ENCODE measurements around the gene DOCK4.

Gene DOCK4

DNA sequence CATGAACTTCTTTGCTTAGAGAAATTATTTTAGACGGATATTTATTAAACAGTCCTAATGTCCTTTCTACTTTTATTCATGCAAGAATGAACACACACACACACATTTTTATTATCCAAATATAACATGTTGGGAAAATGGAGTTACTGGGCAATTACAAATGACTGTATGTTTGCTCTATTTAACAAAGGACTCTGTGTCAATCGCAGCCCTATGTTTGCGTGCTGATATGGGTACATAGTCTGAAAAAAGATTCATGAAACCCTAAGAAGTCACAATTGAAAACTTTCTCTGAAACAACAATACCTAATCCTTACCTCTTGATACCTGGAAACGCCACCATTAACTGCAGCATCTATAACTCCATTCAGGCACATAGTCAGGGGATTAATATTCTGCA, 459.2 kb downstream of the DOCK4 start:
- FAIRE-seq = no peak

DNA sequence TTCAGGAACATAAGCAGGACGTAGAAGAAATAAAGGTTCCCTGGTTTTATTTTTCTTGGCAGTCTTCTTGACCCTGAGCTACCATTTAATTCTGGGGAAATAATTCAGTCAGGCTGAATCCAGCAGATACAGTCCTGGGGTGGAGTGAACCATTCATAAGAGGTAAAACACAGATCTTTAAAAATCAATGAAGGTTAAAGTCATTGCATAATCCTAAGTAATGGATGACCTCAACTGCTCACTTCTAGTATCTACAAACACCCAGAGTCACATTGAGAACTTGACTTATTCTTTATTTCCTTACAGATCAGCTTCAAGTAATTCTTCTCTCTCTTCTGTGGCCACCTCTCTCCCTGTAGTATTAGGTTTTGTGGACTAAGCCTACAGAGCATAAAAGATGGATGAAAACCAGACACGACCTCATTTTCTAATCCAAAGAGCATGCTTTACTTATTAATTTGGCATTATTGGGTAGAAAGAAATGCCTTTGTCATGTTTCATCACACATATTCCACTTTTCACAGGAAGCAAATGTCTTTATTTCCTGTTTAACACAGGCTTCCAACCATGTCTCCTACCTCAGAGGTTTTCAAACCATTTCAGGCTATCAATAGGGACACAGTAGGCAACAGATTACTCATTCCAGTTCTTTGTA, 461.6 kb downstream of the DOCK4 start:
- no peak for FAIRE-seq

DNA sequence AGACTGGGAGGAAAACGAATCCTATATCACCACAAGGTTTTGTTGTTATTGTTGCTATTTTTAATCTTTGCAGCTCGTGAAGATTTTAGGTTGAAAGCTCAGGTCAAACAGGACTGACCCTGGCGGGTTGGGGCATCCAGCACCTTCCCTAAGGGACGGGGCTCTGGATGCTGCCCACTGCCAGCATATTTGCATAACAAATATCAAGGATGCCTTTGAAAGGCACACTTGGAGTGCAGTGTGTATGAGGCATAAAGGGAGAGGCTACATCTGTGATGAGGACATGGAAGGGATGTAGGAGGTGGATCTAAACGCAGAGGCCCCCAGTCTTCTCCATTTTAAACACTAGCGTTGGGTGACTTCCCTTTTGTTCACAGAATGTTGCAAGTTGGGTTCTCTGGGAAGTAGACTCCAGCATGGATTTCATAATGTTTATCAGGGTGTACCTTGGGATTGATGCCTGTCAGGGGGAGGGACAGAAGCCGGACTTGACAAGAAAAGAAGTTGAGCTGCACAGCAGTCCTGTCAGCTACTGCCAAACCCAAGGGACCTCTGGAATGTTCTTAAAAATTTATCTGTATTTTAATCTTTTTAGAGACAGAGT, 462.9 kb downstream of the DOCK4 start:
- FAIRE-seq = no peak

DNA sequence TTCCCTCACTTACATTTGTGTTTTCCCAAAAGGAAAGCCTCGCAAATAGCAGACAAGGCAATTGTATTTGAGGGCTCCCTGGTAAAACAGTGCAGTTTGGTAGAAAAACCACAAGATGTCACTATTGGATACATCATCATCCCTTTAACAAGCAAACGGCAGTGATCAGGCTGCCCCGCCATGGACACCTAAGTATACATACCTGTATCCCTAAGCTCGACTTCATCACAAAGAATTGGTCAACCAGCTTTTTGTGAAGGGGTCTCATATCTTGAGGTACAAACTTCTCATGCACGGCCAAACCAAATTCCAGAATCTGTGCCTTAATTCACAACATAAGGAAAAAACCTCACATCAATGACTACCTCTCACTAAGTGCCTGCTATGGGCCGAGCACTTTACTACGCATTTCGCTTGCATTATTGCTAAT, 464.4 kb downstream of the DOCK4 start:
- FAIRE-seq = no peak

DNA sequence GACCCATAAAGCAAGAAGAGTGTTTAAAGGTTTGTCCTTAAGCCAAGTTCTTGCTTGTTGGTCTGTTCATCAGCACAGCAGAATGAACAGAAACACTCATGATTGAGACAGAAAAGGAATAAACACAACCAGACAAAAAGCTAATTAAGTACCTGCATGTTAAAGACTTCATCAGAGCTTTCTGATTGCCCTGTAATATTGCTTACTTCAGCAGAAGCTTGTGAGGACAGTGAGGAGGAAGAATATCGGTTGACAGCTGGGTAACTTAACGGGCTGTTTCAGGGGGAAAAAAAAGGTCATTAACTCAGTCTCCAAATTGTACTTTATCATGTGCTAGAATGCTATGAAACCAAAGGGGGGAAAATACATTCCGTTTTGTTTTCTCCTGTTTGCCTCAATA, 465.3 kb downstream of the DOCK4 start:
- no peak for FAIRE-seq

DNA sequence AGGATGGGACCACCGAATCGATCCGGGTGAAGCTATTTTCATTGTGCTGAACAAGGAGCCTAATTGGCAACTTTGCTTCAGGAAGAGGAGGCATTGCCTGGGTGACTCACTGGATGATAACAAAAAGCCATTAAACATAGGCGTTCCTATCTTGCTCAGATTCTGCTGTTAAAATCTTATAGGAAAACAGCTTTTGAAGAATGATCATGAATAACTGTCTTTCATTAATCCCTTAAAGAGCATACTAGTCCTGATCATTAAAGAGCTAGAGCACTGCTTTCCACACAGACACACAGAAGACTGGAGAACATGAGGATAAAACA, 469.7 kb downstream of the DOCK4 start:
- no peak for FAIRE-seq

DNA sequence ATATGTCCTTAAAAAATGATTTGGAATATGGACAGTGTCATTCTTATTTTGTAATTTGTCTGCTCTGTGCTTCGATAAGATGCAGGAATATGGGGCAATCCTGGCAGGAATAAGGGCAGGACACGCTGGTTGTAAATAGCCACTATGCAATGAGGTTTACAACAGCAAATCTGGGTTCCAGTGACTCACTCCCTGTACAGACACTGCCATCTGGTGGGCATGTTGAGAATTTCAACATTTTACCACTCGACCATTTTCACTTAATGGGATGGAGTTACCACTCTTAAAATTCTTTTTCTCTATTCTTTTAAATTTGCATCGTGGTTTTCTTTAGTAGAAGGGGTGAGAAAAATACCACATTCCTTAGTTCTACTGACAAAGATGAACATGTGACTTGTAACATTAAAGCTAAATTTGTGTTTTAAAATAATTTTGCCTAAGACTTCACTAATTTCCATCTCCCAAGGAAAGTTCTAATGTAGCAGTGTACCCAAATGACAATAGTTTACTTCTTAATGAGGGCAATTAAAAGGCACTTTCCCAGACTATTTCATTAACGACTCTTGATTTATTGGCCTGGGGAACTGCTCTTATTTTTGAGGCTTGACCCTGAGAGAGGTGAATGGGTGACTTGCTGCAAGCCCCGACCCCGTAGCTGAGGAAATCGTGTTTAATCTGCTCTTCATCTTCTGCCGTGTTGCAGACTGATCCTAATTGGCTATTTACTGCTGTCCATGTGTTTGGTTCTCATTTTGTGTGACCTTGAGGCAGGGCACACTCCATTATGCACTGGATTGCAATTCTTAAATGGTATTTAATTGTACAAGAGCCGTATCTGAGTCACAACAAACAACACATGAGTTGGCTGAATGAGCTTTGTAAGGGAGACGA, 470.3 kb downstream of the DOCK4 start:
- no peak for FAIRE-seq

DNA sequence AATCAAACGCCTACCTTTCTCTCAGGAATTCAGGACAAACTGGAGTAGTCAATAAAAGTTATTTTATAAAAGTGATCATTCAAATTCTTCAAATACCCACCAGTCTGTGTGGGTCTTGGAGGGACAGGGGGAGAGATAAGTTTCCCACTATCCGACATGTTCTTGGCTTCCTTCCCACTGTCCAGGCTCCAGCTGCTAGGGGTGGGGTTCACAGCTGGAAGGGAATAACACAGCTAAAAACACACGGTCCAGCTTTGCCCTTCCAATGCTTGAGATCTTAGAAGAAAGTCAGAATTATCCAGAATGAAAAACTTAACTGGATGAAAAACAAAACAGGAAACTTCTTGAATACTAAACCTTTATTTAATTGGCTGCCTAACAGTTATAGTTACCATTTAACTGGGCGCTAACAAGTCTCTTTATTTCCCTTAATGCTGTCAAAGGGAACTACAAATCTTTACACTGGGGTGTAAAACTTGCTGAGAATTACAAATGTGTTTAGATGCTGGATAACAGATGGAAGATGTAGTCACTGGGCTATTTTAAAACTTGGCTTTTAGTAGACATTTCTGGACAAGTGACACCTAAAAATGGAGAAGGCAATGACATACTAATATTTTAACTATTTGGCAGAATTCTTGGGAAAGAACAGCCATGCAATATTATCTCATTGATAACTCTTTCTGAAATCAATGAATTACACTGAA, 471.1 kb downstream of the DOCK4 start:
- FAIRE-seq = no peak

DNA sequence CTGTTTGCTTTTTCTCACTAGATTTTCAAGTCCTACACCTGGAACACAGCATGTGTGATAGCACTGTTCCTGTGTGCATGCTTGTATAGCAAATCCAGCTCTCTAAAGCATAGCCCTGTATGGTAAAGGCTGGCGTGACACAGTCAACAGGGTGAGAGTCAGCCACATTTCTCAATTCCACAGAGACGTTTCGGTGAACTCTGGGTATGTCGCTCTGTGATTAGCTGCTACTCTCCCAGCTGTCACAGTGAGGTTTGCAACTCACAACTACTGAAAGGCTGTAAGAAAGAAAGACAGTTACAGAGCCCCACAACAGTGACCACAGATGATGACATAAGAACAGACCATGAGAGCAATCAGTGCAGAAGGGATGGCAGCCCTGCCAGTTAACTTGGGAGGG, 473.3 kb downstream of the DOCK4 start:
- no peak for FAIRE-seq

DNA sequence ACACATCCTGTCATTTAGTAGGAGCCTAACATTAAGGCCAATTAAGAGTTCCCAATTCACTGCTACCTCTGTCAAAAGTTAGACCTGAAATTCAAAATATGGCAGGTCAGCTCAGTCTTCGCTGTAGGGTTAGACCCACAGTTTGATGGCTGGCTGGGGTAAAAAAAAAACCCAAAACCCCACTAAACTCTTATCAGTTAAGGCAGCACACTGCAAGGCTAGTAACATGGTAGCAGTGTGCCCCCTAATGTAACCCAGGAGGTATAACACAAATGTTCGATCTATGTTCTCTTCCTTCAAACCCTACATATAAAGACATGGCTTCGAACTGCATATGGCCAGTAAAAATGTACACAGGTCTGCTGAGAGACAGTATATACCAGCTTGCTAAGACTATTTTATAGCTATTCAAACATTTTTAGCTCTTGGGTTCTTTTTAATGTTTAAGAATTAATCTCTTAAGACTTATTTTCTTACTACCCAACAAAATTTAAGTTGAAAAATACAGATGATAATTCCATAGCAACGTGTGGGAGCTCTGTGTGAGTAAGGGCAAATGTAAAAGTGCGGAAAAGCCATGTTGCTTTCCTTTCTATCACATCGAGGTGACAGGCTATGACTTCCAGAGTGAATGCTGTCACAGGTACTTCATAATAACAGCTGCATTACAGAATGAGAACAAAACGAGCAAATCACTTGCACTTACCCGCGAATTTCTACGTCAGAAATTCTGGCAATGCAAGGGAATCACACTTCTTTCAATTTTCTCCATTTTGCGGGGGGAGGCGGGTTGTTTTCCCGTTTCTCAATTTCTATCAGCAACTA, 475.5 kb downstream of the DOCK4 start:
- no peak for FAIRE-seq

DNA sequence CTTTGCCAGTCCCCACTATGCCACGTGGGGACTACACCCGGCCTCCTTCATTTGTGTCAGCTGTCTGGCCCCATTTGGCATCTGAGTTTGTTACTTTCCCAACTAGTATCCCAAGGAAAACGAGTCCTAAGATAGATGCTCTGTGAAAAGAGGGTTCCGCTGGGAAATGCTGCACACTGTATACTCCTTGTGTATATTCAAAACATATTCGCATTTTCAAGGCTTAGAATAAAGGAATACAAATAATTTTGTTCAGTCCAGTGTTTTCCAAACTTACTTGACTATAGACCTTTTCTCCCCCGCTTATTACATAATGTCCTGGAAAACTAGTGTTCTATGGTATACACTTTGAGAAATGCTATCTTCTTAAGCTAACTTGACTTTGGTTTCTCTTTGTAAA, 476.1 kb downstream of the DOCK4 start:
- FAIRE-seq = no peak

DNA sequence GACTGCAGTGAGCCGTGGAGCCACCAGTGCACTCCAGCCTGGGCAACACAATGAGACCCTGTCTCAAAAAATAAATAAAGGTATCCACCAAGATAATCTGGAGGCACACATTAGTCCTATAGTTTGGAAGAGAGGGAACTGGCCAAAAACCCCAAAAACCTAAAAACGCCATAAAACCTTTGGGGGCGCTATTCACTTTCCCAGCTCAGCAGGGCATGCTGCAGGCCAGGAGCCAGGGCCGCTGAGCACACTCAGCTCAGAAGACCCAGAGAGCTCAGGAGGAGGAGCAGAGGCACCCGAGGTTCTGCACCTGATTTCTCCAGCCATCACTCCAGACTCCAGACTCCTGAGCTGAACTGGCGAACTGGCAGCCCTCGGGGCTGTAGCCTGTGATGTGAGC, 476.7 kb downstream of the DOCK4 start:
- FAIRE-seq = no peak

DNA sequence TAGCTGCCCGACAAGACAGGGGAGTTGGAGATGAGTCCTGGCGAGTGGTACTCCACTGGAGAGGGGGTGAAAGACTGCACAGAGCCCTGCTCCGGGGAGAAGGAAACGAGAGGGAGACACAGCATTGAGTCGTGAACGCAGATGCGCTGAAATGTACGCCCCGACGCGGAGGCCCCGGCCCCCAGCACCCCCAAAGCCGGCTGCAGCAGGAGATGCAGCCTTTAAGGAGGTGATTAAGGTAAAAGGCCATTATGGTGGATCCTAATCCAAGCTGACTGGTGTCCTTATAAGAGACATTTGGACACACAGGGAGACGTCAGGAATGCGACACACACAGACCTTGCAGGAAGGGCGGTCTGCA, 477.6 kb downstream of the DOCK4 start:
- FAIRE-seq = no peak

DNA sequence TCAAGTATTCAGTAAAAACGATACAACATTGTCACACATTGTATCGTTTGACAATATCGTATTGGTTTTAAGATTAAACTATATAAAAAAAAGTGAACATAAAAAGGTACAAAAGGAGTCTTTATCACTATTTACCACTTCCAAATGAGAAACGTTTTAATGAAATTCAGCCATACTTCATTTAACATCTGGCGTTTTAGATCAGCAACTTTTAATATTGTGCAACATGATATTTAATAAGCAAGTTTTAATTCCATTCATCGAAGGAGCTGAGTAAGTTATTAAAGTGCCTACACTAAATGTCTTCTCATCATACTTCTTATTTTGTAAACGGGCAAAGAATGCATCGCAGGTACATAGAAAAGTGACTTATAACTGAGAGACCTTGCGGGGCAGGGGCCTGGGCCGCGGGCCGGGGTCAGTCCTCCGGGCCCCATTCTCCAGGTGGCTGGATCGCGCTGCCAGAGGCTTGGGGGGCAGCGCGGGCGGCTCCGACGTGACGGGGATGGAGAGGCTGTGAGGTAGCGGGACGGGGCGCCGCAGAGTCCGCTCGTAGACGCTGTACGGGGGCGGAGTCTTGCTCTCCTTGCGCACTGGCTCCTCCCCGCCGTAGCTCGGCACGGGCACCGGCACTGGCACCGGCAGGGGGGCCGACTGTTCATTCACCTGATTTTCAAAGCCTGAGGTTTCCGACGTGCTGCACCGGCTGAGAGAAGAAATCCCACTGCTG, 478.1 kb downstream of the DOCK4 start:
- FAIRE-seq = no peak

DNA sequence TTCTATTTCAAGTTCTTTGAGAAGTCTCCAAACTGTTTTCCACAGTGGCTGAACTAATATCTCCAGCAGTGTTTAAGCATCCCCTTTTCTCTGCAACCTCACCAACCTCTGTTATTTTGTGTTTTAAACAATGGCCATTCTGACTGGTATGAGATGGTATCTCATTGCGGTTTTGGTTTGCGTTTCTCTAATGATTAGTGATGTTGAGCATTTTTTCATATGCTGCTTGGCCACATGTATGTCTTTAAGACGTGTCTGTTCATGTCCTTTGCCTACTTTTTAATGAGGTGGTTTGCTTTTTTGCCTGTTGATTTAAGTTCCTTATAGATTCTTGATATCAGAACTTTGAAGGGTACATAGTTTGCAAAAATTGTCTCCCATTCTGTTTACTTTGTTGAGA, 487.3 kb downstream of the DOCK4 start:
- no peak for FAIRE-seq

DNA sequence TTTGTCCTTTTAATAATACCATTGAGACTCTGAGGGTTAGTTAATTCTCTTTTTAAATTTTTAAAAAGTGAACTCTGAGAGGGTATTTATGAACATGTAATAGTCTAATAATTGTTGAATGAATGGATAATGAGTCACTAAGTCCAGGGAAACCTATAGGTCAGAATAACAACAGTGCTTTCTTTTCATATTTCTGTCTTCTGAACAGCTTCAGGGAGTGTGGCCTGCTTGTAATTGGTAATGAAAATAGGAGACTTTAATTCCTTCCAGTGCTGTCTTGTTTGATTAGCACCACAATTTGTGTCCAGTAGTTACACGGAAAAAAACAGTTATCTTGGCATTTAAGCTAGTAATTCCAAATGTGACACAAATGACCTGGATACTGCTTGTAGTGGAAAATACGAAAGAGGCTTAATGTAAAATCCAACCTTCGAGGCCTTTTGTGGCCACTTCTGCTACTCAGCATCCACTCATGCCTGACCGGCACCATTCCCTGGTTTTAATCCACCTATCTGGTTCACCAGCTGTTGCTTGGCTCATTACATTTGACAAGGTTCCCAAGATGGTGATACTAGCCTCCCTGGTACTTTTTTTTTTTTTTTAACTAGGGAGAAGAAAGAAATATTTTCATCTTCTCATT, 494.7 kb downstream of the DOCK4 start:
- FAIRE-seq = no peak

DNA sequence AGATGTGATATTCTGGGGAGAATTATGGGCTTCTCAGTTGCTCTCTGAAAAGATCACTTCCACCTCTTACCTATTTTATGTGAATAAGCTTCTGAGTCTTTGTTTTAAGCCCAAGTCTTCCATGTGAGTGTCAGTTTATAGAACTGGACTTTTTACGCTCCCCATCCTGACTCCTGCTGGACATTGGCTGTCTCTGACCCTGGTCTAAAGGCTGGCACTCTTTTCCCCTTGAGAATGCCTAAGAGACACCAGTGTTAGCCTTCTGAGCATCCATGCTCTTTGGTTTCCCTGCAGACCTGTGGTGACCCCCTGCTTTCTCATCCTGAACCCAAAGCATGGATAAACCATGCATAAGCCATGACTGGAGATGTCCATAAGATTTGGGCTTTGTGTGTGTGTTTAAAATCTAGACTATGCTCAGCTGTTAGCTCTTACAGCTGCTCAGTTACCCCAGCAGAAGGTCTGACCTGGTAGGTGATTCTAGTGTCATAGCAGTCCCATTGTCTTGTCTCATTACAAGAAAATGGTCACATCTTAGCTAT, 495.3 kb downstream of the DOCK4 start:
- no peak for FAIRE-seq

DNA sequence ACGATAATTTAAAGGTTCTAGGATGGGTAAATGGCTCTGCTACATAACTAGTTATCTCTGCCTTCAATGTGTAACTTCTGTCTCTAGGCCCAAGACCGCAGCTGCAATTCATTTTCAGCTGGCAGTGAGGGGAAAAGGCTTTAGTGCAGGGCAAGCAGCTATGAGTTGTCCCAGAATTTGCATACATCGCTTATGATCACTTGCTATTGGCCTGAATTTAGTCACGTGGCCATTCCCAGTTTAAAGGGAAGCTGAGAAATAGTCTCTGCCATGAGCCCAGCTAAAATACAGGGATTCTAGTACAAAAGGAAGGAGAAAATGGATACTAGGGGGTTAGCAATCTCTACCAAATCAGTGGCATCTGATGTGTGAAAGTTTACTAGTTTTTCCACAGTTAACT, 498.1 kb downstream of the DOCK4 start:
- FAIRE-seq = no peak

DNA sequence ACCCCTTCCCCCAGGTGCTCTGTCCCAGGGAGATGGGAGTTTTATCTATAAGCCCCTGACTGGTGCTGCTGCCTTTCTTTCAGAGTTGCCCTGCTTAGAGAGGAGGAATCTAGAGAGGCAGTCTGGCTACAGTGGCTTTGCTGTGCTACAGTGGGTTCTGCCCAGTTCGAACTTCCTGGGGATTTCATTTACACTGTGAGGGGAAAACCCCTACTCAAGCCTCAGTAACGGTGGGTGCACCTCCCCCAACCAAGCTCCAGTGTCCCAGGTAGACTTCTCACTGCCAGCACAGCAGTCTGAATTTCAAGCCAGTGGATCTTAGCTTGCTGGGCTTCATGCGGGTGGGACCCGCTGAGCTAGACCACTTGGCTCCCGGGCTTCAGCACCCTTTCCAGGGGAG, 500.4 kb downstream of the DOCK4 start:
- FAIRE-seq = no peak

DNA sequence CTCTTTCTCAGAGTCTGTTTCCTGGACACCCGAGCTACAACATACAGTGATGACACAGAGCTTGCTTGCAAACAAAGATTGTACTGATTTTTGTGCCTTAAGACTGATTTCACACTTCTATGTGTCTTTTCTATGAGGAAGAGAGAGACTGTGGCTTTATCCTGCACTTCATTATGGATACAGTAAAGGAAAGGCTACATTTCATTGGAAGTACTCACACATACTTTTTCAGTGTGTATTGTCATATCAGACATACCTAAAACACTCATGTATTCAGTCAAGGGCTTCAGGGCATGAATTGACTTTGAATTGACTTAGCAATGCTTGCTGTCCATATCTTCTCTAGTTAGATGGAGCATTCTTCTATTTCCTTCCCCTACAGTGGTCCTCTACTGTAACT, 508.4 kb downstream of the DOCK4 start:
- no peak for FAIRE-seq

DNA sequence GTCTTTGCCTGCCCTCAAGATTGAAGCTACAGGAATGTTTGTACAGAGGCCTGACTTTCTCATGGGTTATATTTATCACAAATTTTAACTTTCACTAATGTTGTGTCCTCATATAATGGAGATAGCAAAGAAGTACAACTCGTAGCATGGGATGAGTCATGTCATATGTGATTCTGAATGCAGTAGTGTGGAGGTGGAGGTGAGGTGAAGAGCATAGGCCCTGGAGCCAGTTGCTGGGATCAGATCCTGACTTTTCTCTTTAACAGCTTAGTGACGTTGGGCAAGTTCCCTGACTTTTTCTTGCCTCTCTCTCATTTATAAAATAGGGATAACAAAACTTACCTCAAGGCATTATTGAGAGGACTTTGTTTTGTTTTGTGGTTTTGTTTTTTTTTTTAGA, 511.8 kb downstream of the DOCK4 start:
- no peak for FAIRE-seq

Data from colon (tissue), 2 donors.